NCI-H460 (cell line): ENCODE data around the gene CABP1. TPM values are rescaled to one million over a fixed set of nuclear protein-coding genes. Genes with fewer than 3 reads are reported as not detected.

ENCODE experiments used
- DNase-seq: peaks from one replicate; pipeline ENCODE4 v3.0.0-alpha.2; 2016; ENCODE audit warnings: low read depth; ENCODE audit errors: extremely low read depth
- total RNA-seq: library from RNA; depleted of rRNA; stranded (reverse); fragments of >200 nt; shearing (Covaris generic); gene quantifications from 2 replicates; pipeline ENCODE4 v1.2.3, GENCODE V29; 2014

CABP1 gene
- total RNA-seq, 1 experiment from 2014 or later, result not detected

DNA sequence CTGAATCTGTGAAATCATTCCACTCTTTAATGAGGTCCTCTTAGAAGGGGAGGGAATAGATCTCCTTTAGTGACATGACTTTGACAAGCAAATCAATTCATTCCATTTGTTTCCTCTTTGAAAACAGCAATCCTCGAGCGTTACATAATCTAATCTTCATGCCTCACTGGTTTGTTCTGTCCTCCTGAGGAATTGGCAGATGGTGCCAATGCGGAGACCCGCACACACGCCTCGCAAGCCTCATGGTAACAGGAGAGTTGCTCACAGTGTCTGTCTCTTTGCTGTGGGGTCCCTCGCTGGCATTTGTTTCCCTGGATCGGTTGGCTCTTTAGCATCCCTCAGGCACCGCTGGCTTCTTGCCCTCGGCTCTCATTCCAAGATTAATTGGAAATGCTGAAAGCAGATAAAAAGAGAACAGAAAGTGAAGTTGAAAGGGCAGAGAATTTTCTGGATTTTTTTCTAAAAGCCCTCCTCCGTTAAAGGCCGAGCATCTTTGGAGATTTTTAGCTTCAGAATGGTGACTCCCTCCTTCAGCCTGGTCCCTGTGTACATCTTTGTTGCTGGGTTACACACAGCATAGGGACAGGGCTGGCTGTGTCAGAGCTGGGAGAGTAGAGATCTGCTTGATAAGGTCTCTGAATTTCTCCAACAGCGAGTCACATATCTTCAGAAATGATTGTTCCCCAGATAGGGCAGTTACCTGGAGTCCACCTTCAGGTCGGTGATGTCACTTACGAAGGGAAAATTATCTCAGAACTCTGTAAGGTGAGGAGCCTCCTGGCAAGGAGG is 10.1 kb upstream of the CABP1 start:
- DNase-seq, result no peak

DNA sequence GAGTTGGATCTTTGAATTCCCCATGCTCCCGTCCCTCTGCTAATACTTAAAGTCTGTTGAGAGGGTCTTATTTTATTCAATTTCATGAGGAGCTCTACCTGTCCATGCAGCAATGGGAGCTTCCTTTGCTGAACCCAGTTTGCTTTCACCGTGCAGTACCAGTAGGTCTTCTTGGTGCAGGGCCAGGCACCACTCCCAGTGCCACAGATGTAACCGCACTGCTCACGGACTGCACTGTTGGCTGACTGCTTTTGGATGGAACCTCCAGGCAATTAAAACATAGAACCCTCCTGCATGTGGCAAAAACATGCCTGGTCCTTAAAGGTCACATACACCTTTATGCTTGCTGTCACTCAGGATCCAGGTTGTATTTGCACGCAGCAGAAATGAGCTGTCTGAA is 9.3 kb upstream of the CABP1 start:
- no peak for DNase-seq

DNA sequence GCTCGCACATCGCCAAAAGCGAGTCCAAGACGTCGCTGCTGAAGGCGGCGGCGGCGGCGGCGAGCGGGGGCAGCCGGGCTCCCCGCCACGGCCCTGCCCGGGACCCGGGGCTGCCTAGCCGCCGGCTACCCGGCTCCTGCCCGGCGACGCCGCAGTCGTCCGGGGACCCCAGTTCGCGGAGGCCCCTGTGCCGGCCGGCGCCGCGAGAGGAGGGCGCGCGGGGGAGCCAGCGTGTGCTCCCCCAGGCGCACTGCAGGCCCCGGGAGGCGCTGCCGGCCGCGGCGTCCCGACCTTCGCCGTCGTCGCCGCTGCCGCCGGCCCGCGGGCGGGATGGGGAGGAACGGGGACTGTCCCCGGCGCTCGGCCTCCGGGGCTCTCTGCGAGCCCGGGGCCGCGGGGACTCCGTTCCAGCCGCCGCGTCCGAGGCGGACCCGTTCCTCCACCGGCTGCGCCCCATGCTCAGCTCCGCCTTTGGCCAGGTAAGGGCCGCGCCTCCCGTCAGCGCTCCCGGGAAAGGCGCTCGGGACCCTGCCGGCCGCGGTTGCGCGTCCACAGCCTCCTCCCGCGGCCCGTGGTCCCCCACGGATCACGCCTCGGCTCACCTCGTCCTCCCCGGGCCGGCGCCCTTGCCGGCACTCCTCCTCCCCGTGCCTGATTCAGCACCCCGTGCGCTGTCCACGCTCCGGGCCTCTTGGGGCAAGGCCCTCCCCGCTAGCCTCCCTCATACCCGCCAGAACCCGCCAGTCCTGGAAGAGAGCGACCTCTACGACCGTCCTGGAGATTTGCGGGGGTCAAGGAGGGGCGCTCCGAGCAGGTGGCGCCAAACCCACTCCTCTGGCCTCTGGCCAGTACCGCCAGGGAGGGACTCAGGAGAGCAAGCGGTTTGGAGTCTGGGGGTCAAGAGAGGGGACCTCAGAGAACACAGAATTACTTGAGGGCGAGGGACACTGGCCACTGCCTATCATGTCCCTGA is 721 bp downstream of the CABP1 start:
- DNase-seq, result peak; percentile 52

DNA sequence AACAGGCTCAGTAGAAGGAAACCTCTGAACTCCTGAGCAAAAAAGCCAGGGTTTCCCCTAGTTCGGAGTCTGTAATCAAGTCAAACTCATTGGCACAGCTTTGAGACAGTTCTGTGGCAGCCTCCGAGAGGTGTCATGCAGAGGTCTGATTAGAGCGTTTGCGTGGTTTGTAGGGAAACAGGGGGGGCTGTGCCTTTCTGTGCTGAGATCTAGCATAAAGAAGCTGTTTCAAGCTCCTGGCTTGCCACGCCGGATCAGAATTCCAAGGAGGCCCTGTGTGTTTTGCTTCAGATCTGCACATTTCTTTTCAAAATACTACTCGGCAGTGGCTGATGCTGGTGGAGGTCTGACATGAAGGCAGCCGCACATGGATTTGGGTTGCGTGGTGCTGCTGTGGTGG is 1.7 kb downstream of the CABP1 start:
- DNase-seq, result no peak

DNA sequence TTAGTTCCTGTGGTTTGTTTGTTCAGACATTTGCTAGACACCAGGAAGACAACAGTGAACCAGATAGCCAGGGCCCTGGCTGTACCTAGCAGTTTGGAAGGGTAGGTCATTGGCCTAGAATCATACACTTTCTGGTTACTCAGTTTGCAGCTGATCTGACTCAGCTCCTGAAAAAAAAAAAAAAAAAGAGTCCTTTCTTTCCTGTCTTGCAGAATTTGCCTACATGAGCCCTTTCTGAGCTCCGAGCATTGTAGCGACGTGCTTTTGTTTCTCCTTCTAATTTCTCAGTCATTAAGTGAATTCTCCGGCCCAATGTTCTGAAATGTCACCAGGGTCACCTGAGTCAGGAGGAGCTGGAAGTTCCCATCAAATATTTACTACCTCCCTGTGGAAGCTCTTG is 2.4 kb downstream of the CABP1 start:
- no peak for DNase-seq

DNA sequence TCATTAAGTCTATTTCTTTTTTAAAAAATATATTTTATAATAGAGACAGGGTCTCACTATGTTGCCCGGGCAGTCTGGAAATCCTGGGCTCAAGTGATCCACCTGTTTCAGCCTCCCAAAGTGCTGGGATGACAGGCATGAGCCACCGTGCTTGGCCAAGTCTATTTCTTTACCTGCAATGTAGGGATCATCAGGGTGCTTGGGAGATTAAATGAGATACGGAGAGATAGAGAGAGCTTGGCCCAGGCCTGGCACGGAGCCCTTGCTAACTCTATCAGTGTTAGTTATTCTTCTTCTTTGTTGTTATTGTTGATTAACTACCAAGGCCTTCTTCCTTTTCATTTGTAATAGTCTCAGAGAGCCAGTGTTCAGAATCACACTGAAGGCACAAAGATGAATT is 3.1 kb downstream of the CABP1 start:
- DNase-seq, result no peak

DNA sequence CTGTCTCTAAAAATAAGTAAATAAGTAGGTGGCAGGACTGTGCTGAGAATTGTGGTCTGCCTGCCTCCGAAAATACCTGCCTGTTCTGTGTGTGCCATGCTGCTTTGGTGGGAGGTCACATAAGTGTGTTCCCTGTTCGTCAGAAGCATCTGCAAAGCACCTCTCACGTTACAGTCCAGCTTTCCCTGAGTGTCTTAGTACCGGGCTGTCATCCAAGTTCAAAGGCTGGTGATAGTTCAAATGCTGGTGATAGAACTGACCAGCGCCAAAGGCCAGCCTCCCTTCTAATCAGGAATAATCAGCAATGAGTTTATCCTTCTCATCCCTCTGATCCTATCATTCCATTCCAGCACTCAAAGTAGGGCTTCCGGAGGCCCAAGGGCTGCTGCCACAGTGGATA is 5.6 kb downstream of the CABP1 start:
- no peak for DNase-seq

DNA sequence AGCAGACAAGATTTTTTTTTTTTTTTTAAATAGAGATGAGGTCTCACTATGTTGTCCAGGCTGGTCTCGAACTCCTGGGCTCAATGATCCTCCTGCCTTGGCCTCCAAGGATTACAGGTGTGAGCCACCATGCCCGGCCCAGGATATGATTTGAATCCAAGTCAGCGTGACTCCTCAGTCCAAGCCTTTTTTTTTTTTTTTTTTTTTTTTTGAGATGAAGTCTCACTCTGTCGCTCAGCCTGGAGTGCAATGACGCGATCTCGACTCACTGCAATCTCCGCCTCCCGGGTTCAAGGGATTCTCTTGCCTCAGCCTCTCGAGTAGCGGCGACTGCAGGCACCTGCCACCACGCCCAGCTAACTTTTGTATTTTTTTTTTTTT is 6.9 kb downstream of the CABP1 start:
- DNase-seq, result no peak

DNA sequence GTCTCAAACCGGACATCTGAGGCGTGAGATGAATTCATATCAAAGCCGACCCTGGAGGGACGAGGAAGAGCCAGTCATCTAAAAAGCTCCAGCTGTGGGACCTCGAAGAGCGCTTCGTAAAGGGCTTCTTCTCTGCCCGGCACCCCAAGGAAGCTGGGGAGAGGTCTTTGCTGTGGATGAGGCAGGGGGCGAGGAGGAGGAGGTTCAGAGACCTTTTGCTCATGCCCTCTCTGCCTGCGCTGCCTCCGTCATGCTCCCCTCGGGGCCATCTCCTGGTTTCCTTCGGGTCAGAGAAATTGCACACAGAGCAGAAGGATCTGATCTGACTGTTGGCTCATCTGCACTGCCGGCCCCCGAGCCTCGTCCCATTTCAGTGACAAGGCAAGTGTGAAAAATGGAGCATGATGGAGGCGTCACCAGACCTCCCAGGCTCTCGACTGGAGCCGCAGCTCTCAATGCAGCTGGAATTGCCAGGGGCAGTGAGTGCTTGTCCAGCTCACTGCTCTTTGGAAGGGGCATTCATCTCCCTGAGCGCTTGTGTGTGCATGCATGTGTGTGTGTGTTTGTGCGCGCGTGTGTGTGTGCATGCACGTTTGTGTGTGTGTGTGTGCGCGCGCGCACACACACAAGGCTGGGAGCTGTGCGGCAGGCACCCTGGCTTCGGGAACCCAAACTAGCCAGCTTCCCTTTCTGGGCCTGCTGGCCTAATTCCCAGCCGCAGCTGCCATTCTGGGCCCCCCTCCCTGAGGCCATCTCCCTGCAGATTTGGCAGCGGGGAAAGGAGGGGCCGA is 9.2 kb downstream of the CABP1 start:
- DNase-seq, result no peak

DNA sequence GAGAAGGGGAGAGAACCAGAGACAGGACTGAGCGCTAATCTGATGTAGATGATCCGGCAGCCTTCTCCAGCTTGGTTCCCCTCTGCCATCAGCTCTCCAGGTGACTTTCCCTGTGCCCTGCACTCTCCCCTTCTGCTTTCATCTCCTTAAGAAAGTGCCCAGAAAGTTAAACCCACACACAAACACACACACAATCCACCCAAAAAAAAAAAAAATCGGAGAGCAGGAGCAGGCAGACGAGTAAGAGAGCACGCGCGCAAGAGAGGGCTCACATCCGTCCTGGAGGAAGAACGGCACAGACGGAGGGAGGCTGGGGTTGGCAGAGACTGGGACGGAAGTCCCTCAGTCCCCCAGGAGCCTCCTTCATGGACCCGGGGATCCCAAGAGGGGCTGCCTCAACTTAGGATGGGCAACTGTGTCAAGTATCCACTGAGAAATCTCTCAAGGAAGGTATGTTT is 9.8 kb downstream of the CABP1 start:
- DNase-seq, result no peak

DNA sequence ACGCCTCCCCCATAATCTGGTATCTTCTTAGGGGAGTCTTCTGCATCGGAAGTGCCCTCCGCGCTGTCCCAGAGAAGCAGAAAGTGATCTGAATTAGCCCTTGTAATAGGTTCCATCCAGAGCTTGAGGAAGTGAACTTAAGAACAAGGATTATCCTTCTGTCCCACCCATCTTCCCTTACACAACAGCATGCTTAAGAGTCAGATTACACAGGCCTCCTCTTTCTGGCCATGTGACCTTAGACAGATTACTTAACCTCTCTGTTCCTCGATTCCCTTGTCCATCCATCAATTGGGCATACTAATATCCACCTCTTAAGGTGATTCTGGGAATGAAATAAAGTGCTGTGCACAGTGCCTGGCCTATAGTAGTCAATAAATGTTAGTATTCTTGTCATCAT is 11.4 kb downstream of the CABP1 start:
- no peak for DNase-seq

DNA sequence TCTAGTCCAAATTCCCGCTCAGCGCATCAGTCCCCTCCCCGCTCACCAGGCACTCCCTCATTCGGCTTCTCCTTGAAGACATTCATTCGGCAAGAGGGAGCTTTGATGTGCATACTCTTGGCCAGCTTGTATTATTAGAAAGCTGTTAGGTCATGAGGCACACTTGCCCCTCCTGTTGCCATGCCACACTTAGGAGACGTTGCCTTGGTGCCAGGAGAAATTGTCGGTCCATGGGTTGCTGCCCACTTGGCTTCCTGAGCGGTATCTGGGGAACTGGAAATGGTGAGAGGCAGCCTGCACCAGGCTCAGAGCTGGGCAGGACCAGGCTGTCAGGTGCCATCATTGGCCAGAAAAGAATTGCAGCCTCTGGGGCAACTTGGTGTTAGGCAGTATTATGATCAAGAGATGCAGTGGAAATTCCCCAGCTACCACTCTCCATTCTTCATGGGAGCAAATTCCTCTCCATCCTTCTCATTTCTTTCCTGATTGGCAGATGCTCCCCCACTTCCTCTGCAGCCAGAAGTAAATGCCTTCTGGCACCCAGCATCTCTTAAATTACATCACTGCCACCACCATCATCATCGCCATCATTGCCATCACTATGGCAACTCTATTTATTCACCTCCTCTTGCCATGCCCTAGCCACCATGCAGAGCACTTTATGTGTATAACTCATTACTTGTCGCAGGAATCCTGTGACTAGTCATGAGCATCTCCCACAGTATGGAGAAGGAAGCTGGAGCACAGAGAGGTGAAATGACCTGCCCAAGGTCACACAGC is 12.4 kb downstream of the CABP1 start:
- DNase-seq, result no peak

DNA sequence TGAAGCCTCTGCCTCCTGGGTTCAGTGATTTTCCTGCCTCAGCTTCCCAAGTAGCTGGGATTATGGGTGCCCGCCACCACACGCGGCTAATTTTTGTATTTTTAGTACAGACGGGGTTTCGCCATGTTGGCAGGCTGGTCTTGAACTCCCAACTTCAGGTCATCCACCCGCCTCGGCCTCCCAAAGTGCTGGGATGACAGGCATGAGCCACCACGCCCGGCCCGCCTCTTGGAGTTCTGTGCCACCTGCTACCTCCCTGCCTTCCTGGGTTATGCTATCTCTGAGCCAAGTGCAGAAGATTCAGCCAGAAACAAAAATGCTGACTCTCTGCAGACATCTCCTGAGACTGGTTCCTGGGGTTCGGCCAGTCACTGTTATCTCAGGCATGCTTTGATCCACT is 13.2 kb downstream of the CABP1 start:
- DNase-seq, result no peak

DNA sequence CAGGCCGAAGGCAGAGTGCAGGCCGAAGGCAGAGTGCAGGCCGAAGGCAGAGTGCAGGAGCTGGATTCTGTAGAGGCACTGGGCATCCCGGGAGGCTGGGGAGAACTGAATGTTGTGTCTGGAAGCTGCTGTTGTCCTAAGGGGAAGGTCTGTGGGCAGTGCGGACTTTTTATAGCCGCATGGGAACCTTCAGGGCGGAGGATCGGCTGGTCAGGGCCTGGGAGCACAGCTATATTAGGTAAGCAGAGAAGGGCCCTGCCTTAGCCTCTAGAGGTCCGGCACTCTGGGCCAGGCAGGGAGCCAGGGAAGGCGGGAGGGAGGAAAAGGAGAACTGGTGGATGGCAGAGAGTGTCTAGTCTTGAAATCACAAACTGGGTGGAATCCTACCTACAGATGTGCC is 14.2 kb downstream of the CABP1 start:
- DNase-seq, result no peak

DNA sequence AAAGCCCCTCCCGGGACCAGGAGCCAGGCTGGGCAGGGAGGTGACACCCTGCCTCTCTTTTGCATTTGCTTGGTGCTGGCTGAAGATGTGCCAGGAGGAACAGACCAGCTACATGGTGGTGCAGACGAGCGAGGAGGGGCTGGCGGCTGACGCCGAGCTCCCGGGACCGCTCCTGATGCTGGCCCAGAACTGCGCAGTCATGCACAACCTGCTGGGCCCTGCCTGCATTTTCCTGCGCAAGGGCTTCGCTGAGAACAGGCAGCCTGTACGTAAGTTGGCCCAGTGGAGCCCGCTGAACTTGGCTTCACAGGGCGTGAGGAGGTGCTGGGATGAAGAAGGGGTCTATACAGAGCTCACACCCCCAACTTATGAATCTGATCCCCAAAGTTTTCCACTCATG is 15.6 kb downstream of the CABP1 start:
- no peak for DNase-seq

DNA sequence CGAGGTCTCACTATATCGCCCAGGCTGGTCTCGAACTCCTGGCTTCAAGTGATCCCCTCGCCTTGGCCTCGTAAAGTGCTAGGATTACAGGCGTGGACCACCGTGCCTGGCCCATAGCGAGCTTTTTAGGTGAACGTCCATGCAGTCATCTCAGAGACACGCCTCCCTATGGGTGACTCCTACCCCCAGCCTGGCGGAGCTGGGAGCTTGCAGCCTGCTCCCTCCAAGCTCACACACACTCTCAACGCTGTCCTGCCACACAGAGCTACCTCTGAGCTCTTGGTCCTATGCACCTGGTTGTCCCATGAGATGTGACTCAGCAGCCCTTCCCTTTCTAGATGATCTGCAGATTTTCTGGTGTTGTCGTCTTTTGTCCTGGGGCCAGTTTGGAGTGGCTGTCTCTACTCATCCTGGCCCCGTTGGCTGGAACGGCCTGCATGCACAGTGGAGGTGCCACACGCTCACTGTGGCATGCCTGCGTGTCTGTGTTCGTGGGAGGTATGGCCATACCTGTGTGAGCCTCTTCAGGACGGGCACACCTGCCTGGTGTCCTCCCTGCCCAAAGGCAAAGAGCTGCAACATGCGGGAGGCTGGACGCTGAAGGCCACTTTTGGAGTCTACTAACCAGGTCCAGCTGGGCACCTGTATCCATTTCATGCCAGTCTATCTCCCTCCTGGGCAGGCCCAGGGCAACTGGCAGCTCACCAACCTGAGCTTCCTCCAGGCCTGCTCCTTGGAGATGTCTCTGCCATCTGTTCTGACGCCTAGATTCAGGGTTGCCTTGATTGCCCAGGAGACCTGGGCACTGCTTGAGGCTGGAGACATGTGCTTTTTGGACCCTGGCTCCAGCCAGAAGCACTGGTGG is 18.1 kb downstream of the CABP1 start:
- DNase-seq, result no peak

DNA sequence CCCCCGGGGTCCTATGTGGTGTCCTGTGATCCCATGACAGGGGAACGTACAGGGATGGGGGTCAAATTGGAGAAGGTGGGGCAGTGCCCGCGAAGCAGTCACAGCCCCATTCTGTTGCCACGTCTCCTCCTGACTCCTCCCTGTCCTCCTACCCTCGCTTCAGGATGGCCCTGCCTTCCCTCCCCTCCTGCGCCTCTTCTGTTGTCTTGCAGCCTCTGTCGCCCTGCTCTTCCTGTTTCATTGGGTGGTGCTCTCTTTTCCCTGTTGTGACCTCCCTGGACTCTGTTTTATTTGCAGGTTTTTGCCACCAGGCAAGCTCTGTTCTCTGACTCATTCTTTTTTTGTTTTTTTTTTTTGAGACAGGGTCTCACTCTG is 18.7 kb downstream of the CABP1 start:
- DNase-seq, result no peak

DNA sequence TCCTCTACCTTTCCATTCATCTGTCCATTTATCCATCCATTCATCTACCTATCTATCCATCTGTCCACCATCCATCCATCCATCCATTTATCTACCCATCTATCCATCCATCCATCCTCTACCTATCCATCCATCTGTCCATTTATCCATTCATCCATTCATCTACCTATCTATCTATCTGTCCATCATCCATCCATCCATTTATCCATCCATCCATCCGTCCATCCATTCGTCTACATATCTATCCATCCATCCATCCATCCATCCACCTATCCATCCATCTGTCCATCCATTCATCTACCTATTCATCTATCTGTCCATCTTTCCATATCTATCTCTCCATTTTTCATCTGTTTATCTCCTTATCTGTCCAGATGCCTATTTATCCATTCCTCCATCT is 21.0 kb downstream of the CABP1 start:
- no peak for DNase-seq

DNA sequence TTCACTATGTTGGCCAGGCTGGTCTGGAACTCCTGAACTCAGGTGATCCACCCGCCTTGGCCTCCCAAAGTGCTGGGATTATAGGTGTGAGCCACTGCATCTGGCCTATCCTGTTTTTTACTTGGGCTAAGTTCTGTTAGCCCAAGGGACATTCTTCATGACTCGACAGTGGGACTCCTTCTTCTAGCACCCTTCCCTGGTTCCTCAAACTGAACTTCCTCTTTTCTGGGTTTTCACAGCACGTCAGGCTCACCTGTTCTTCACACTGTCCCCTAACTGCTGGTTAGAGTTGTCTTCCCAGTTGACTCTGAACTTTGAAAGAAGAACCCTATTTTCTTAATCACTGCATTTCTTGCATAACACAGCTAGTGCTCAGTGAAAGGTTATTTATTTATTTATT is 22.5 kb downstream of the CABP1 start:
- no peak for DNase-seq
